Measurements from ENCODE around the gene TMEM143. TPM values are rescaled to one million over a fixed set of nuclear protein-coding genes. Genes with fewer than 3 reads are reported as not detected.

TMEM143 gene
- total RNA-seq: 10 to 100 TPM in 1 of 2 donors, 1 to 10 TPM in 1; 6.3 to 18.4 TPM

DNA sequence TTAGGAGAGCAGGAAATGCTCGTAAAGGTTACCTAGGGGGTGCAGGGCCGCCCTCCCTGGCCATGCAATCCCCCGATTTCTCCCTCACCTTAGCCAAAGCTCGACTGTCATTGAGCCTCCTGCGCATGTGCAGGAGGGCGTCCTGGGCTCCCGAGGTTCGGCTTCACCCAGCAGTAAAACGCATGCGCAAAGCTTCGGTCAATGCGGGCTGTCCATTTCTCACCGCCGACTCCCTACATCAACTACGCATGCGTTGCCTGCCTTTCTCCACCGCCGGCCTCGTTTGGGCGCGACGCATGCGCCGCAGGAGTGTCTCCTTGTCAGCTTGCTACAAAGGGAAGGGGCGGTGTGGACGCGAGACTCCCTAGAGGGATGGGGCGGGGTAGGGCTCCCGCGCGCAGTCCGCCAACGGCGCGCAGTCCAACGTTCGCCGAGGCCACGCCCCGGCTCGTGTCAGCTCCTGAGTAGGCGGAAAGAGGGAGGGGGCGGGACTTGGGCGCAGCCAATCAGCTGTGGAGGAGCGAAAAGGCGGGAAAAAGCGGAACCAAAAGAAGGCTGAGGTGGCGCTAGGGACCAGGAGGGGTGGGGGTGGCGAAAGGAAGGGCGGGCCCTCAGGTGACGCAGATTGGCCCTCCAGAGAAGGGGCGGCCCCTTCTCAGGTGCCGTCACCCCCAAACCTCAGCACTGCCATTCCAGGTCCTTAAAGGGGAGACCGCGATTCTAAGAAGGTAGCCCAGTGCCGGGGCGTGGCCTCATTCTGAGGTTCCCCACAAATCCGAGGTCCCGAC is at the start of gene TMEM143, which contains the start of gene SYNGR4:
Gene TMEM143, minus strand, starts transcription at position 131 of the 788 bp plus-strand sequence. Its CDS starts 20 bp downstream, at position 111.
Gene SYNGR4, plus strand, starts transcription at position 558 of the 788 bp plus-strand sequence. CDS start 1,476 bp downstream, outside the sequence.
- peak; percentile 93 for ATAC-seq (ENCODE audit: insufficient number of reproducible peaks, low FRiP score, low read depth)
- TF ChIP-seq, protein P1, sequence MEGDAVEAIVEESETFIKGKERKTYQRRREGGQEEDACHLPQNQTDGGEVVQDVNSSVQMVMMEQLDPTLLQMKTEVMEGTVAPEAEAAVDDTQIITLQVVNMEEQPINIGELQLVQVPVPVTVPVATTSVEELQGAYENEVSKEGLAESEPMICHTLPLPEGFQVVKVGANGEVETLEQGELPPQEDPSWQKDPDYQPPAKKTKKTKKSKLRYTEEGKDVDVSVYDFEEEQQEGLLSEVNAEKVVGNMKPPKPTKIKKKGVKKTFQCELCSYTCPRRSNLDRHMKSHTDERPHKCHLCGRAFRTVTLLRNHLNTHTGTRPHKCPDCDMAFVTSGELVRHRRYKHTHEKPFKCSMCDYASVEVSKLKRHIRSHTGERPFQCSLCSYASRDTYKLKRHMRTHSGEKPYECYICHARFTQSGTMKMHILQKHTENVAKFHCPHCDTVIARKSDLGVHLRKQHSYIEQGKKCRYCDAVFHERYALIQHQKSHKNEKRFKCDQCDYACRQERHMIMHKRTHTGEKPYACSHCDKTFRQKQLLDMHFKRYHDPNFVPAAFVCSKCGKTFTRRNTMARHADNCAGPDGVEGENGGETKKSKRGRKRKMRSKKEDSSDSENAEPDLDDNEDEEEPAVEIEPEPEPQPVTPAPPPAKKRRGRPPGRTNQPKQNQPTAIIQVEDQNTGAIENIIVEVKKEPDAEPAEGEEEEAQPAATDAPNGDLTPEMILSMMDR (IDR thresholded peaks at IDR 0.05): peak; percentile 6

DNA sequence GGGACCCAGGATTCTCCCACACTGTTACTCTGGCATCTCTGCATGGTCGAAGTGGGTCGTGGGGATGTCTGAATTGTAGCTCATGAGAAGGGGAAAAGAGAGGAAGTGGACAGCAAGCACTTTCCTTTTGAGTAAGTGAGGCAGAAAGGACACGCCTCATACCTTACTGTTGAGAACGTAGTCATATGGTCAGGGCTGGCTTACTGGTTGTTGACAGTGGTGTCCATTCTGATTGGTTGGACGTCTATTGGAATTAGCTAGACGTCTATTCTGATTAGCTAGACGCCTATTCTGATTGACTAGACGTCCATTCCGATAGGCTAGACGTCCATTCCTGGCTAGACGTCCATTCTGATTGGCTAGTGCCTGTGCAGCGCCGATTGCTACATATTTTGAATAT is 42.1 kb upstream of the TMEM143 start:
- DNase-seq (ENCODE audit: low spot score) (no peak), ATAC-seq (ENCODE audit: insufficient number of reproducible peaks, low FRiP score, low read depth) (no peak)
- H3K36me3 ChIP-seq: no peaks in the 10 kb centered on the region
- TF ChIP-seq, protein P1 (IDR thresholded peaks at IDR 0.05): no peak
- no peak overlapping the region for H3K27ac ChIP-seq
- no peak overlapping the region for H3K4me3 ChIP-seq
- no peaks in the 10 kb centered on the region for H3K27me3 ChIP-seq (replicated peaks; ENCODE audit: insufficient read depth)
- H3K4me1 ChIP-seq (ENCODE audit: control insufficient read depth in 1 of 2, low read depth in 2 of 2): no peaks in the 10 kb centered on the region
- H3K9me3 ChIP-seq: no peaks in the 10 kb centered on the region

More for the DNA sequence above, at the start of gene TMEM143, which contains the start of gene SYNGR4:
- Histone ChIP-seq H3K27ac (peak within 1 kb of the TSS; percentile 91 to 98), H3K36me3 (no peaks in the 10 kb centered on the region), H3K27me3 (replicated peaks; ENCODE audit: insufficient read depth) (no peaks in the 10 kb centered on the region), H3K4me3 (peak within 1 kb of the TSS; percentile 82), H3K9me3 (no peaks in the 10 kb centered on the region), H3K4me1 (ENCODE audit: control insufficient read depth in 1 of 2, low read depth in 2 of 2) (peaks cover 0 to 4% of the 10 kb centered on the region in 2 donors)
- DNase-seq (ENCODE audit: low spot score): peak; percentile 93

DNA sequence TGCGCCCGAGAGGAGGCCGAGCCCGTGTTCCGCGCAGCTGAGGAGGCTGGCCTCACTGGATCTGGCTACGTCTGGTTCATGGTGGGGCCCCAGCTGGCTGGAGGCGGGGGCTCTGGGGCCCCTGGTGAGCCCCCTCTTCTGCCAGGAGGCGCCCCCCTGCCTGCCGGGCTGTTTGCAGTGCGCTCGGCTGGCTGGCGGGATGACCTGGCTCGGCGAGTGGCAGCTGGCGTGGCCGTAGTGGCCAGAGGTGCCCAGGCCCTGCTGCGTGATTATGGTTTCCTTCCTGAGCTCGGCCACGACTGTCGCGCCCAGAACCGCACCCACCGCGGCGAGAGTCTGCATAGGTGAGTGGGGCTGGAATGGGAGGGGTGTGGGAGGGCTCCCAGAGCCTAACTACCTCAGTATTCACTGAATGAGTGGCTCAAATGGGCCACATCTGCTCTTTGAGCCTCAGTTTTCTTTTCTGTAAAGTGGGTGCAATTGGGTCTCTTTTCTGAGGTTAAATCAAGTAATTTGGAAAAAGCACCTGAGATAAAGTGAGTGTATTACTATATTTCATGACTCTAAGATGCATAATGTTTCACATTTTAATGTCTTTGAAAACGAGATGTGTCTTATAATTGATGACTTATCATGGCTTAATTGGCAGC is 41.4 kb upstream of the TMEM143 start:
- ATAC-seq (ENCODE audit: insufficient number of reproducible peaks, low FRiP score, low read depth): no peak
- no peaks in the 10 kb centered on the region for H3K27me3 ChIP-seq (replicated peaks; ENCODE audit: insufficient read depth)
- H3K27ac ChIP-seq: no peak overlapping the region
- no peak overlapping the region for H3K4me3 ChIP-seq
- DNase-seq (ENCODE audit: low spot score): no peak
- H3K9me3 ChIP-seq: no peaks in the 10 kb centered on the region
- H3K4me1 ChIP-seq (ENCODE audit: control insufficient read depth in 1 of 2, low read depth in 2 of 2): no peaks in the 10 kb centered on the region
- TF ChIP-seq, protein P1 (IDR thresholded peaks at IDR 0.05): no peak
- H3K36me3 ChIP-seq: no peaks in the 10 kb centered on the region

DNA sequence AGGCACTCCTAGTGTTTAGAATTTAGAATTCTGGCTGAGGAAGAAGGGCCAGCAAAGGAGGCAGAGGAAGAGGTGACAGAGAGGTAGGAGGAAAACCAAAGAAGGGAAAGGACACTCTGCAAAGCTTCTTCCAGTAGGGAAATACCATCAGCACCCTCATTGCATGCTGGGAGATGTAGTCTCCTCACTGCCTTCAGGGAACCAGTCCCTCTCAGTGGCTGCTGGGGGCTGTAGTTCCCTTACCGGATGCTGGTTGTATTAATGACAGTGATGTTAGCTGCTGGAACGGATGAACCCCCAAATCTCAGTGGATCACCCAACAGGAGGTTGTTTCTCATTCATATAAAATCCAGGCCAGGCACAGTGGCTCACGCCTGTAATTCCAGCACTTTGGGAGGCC is 39.9 kb upstream of the TMEM143 start:
- Histone ChIP-seq H3K27me3 (replicated peaks; ENCODE audit: insufficient read depth) (no peaks in the 10 kb centered on the region), H3K27ac (no peak overlapping the region), H3K36me3 (no peaks in the 10 kb centered on the region), H3K9me3 (no peaks in the 10 kb centered on the region), H3K4me3 (no peak overlapping the region), H3K4me1 (ENCODE audit: control insufficient read depth in 1 of 2, low read depth in 2 of 2) (no peaks in the 10 kb centered on the region)
- DNase-seq (ENCODE audit: low spot score): no peak
- TF ChIP-seq, protein P1 (IDR thresholded peaks at IDR 0.05): no peak
- ATAC-seq (ENCODE audit: insufficient number of reproducible peaks, low FRiP score, low read depth): no peak

DNA sequence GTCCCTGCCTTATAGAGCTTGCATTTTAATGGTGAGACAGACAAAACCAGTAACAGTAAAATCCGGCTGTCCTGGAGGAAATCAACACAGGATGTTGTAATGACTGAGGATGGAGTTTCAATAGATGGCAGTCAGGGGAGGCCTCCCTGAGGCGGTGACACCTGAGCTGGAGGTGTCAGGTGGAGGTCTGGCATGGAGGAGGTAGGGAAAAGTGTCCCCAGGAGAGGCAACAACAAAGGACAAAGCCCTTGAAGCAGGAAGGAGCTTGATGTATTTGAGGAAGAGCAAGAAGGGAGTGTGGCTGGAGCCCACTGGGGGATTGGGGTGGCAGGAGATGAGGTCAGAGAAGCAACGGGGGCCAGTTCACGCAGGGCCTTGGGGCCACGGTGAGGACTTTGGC is 37.5 kb upstream of the TMEM143 start:
- TF ChIP-seq, protein P1 (IDR thresholded peaks at IDR 0.05): no peak
- DNase-seq (ENCODE audit: low spot score) (no peak), ATAC-seq (ENCODE audit: insufficient number of reproducible peaks, low FRiP score, low read depth) (no peak)
- Histone ChIP-seq H3K27ac (no peak overlapping the region), H3K4me3 (no peak overlapping the region), H3K36me3 (no peaks in the 10 kb centered on the region), H3K27me3 (replicated peaks; ENCODE audit: insufficient read depth) (peaks cover 13% of the 10 kb centered on the region), H3K4me1 (ENCODE audit: control insufficient read depth in 1 of 2, low read depth in 2 of 2) (no peaks in the 10 kb centered on the region), H3K9me3 (no peaks in the 10 kb centered on the region)
